Activated CD4-positive, alpha-beta T cell treated with anti-CD3 and anti-CD28 coated beads, Interleukin-2, amount 10 ng/mL, durations not matched to agents 7 days and 5 days (primary cell): Measurements from ENCODE around the gene CKM. TPM values are rescaled to one million over a fixed set of nuclear protein-coding genes. Genes with fewer than 3 reads are reported as not detected.
"Not testable (repeated sequence)": the region's sequence is repeated elsewhere in the genome, so short reads cannot be mapped to it uniquely, and the experiment has no call there.

Experiments
- CTCF ChIA-PET: fragments of 350-600 bp; sonication (Branson Sonifier 250); formaldehyde crosslinking; loops from one replicate; lab custom pipeline; 2021; ENCODE audit warnings: antibody characterized with exemption; lab: Charles Lee
- POLR2A ChIA-PET: fragments of 350-600 bp; sonication (Branson Sonifier 250); formaldehyde crosslinking; loops from one replicate; lab custom pipeline; 2021; ENCODE audit warnings: antibody characterized with exemption; lab: Charles Lee
- DNase-seq: peaks from one replicate; pipeline ENCODE4 v3.0.0-alpha.2; 2020
- H3K27ac Mint-ChIP-seq: one replicate; pipeline ENCODE4 v1.8.0; 2021; ENCODE audit warnings: mild to moderate bottlenecking, moderate library complexity, mixed read lengths
- H3K27me3 Mint-ChIP-seq: one replicate; pipeline ENCODE4 v1.8.0; 2021; ENCODE audit warnings: mixed read lengths
- H3K36me3 Mint-ChIP-seq: one replicate; pipeline ENCODE4 v1.8.0; 2021; ENCODE audit warnings: low read depth, mixed read lengths
- H3K4me1 Mint-ChIP-seq: one replicate; pipeline ENCODE4 v1.8.0; 2021; ENCODE audit warnings: mixed read lengths
- H3K4me3 Mint-ChIP-seq: one replicate; pipeline ENCODE4 v1.8.0; 2021; ENCODE audit warnings: mild to moderate bottlenecking, moderate library complexity, mixed read lengths
- H3K9me3 Mint-ChIP-seq: one replicate; pipeline ENCODE4 v1.8.0; 2021; ENCODE audit warnings: mixed read lengths
- total RNA-seq, 2 experiments: library from RNA; stranded (reverse); gene quantifications; one replicate each; pipeline ENCODE4 v1.2.3, GENCODE V29; 2021

Gene CKM
- total RNA-seq, 2 experiments from 2014 or later = not detected

DNA sequence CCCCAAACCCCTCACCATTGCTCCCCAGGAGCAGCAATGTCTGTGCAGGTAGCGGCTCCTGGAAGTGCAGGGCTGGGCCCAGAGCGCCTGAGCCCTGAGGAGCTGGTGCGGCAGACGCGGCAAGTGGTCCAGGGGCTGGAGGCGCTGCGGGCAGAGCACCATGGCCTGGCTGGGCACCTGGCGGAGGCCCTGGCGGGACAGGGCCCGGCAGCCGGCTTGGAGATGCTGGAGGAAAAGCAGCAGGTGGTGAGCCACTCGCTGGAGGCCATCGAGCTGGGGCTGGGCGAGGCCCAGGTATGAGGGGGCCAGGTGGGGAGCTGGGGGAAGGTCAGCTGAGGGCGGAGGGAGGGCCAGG, 22.8 kb upstream of the CKM start:
- H3K9me3 Mint-ChIP-seq = no peaks in the 10 kb centered on the region
- peaks cover 8% of the 10 kb centered on the region for H3K27me3 Mint-ChIP-seq
- CTCF ChIA-PET = no interaction called here
- no peaks in the 10 kb centered on the region for H3K36me3 Mint-ChIP-seq
- DNase-seq = no peak
- POLR2A ChIA-PET = interaction anchor here (0.7 kb wide), 1 partner anchor 13 kb away, joined by 3 read pairs; no protein-coding TSS in a partner anchor
- no peak overlapping the region for H3K27ac Mint-ChIP-seq
- no peak overlapping the region for H3K4me3 Mint-ChIP-seq
- H3K4me1 Mint-ChIP-seq = no peaks in the 10 kb centered on the region

DNA sequence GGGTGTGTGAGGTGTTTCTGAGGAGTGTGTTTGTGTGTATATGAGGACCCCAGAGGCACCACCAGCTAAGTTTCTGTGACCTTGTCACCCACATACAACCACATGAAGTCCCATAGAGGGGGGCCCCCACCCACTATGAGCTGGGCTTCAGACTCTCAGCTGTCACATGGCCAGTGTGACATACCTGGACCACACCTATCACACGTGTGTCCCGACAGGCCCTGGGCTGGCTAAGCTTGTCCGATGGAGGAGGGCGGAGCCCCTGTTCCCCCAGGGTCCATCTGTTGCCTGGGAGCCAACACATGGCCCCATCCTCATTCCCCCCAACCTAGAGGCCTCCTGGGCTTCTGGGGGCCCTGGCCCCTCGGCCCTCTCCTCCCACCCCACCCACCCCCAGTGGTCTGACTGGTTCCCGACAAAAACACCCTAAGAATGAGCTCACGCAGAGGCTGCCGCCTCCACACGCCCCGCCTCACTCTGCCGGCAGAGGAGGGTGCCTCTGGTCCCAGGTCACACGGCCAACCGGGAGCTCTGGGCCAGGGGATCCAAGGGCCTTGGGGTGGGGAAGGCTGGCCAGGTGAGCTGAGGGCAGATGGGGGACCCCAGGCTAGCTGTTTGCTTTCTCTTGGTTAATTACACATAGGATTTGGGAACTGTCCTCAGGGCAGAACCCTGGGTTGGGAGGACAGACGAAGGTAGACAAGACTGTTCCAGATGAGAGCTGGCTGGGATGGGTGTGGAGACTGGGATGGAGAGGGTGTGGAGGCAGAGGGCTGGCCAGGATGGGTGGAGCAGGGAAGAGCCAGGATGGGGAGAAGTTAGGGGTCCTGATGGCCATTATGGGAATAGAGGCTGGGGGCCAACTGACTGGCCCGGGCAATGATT, 22.2 kb upstream of the CKM start:
- Mint-ChIP-seq H3K9me3 (no peaks in the 10 kb centered on the region), H3K27ac (no peak overlapping the region)
- no peak for DNase-seq

DNA sequence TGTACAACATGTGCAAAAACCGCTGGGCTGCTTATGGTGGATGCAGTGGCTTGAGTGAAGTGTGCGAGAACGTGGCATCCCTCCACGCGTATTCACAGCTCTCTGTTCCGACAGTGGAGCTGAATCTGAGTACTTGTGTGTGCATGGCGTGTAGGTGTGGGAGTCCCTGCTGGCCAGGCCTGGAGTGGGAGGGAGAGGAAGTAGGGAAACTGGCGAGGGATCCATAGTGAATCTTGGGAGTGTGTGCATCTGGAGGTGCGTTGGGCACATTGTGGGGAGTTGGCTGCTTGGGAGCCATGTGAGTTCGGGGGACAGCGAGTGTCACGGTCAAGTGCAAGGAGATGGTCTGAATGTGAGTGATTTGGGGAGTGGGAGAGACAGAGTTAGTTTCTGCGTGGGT, 20.2 kb upstream of the CKM start:
- ChIA-PET POLR2A (interaction anchor here (0.7 kb wide), 1 partner anchor 367 kb away, joined by 3 read pairs; no protein-coding TSS in a partner anchor), CTCF (no interaction called here)
- no peaks in the 10 kb centered on the region for H3K9me3 Mint-ChIP-seq
- H3K27me3 Mint-ChIP-seq = peaks cover 16% of the 10 kb centered on the region
- no peak for DNase-seq
- H3K4me3 Mint-ChIP-seq = no peak overlapping the region
- H3K36me3 Mint-ChIP-seq = no peaks in the 10 kb centered on the region
- no peak overlapping the region for H3K27ac Mint-ChIP-seq
- peaks cover 8% of the 10 kb centered on the region for H3K4me1 Mint-ChIP-seq

More for the DNA sequence above, 22.2 kb upstream of the CKM start:
- Mint-ChIP-seq H3K4me3 (no peak overlapping the region), H3K27me3 (peaks cover 13% of the 10 kb centered on the region), H3K4me1 (peaks cover 4% of the 10 kb centered on the region), H3K36me3 (no peaks in the 10 kb centered on the region)
- ChIA-PET CTCF (interaction anchor here (0.6 to 1.0 kb wide), 3 partner anchors 25 to 113 kb away, joined by 3 read pairs; partner anchors contain the start of gene ERCC2), POLR2A (no interaction called here)

DNA sequence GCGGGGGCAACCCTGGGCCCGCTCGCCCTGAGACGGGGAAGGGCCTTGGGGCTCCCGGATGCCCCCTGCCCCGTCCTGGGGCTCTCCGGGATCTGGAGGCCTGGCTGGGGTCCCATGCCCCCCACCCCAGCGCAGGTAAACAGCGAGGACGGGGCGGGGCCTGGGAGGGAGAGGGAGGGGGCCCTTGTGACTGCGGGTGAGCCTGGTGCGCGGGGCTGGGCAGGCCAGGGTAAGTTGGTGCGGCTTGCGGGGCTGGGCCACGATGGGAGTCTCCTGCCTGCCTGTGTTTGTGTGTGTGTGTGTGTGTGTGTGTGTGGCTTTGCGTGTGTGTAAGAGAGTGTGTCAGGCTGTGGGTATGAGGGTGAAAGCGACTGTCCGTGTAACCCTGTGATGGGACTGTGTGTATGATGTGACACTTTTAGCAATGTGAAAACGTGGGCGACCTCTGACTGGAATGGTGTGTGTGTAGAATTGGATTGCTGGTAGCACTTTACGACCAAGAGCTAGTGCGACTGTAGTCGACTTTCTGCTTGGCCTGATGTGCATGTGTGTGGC, 18.3 kb upstream of the CKM start:
- CTCF ChIA-PET = no interaction called here
- Mint-ChIP-seq H3K4me1 (peaks cover 8% of the 10 kb centered on the region), H3K4me3 (no peak overlapping the region), H3K27ac (no peak overlapping the region), H3K36me3 (no peaks in the 10 kb centered on the region), H3K27me3 (peaks cover 16% of the 10 kb centered on the region), H3K9me3 (no peaks in the 10 kb centered on the region)
- POLR2A ChIA-PET = no interaction called here
- DNase-seq = no peak

DNA sequence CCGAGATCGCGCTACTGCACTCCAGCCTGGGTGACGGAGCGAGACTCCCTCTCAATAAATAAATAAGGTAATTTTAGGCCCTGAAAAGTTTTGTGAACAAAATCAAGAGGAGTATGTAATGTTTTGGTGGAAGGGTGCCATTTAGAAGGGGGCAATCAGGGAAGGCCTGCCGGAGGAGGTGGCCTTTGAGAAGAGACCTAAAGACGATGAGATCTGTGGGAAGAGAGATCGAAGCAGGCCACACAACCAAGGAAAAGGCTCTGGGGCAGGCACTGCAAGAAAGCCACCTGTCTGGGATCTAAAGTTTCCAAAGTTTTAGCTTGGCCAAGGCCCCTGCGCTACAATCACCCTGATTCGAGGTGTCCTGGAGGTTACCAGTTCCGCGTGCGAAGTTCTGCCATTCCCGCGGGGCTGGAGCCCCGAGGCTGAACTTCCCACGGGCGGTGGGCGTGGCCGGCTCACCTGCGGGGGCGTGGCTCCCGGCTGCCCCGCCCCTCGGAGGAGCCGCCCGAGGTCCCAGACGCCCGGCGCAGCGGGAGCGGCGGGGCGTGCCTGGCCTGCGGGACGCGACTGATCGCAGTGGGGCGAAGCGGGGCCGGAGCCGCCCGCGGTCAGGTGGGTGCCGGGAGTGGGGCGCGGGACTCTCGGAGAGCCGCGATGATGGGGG, 17.7 kb upstream of the CKM start, which contains the start of gene KLC3:
KLC3 (plus strand) TSS at position 519 of the 667 bp plus-strand sequence. CDS start 4,792 bp downstream, outside the sequence.
- DNase-seq = peak; percentile 31
- CTCF ChIA-PET = interaction anchor here (3.1 kb wide), 1 partner anchor 13 kb away, joined by 19 read pairs; no protein-coding TSS in a partner anchor
- Mint-ChIP-seq H3K36me3 (no peaks in the 10 kb centered on the region), H3K9me3 (no peaks in the 10 kb centered on the region), H3K27ac (no peak within 1 kb of the TSS), H3K4me1 (peaks cover 8% of the 10 kb centered on the region), H3K27me3 (peaks cover 13% of the 10 kb centered on the region), H3K4me3 (peak within 1 kb of the TSS; percentile 53)
- POLR2A ChIA-PET = no interaction called here

DNA sequence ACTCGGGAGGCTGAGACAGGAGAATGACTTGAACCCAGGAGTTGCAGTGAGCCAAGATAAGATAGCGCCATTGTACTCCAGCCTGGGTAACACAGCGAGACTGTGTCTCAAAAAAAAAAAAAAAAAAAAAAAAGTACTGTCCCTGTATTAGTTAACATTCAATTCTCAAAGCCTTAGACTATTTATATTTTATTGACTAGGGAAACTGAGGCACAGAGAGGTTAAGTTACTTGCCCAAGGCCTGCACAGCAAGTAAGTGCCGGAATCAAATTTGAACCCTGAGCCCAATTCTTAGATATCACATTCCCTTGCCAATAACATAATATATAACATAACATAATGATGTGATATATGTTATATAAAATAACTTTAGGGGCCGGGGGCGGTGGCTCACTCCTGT, 17.0 kb upstream of the CKM start:
- ChIA-PET CTCF (interaction anchor here (1.2 to 3.1 kb wide), 5 partner anchors 12 to 44 kb away, joined by 3 to 19 read pairs (median 4); no protein-coding TSS in a partner anchor), POLR2A (no interaction called here)
- no peak for DNase-seq
- H3K4me3 Mint-ChIP-seq = no peak overlapping the region
- no peaks in the 10 kb centered on the region for H3K9me3 Mint-ChIP-seq
- H3K27ac Mint-ChIP-seq = no peak overlapping the region
- H3K4me1 Mint-ChIP-seq = peaks cover 8% of the 10 kb centered on the region
- no peaks in the 10 kb centered on the region for H3K36me3 Mint-ChIP-seq
- H3K27me3 Mint-ChIP-seq = peaks cover 11% of the 10 kb centered on the region

GRCh38 chr19:45336696-45337251, 14.1 kb upstream of the CKM start:
- ChIA-PET CTCF (interaction anchor here (3.1 kb wide), 1 partner anchor 9 kb away, joined by 19 read pairs; no protein-coding TSS in a partner anchor), POLR2A (no interaction called here)
- no peak for DNase-seq
- H3K4me3 Mint-ChIP-seq = no peak overlapping the region
- peaks cover 13% of the 10 kb centered on the region for H3K27me3 Mint-ChIP-seq
- peaks cover 8% of the 10 kb centered on the region for H3K4me1 Mint-ChIP-seq
- no peaks in the 10 kb centered on the region for H3K36me3 Mint-ChIP-seq
- H3K27ac Mint-ChIP-seq = no peak overlapping the region
- H3K9me3 Mint-ChIP-seq = no peaks in the 10 kb centered on the region

DNA sequence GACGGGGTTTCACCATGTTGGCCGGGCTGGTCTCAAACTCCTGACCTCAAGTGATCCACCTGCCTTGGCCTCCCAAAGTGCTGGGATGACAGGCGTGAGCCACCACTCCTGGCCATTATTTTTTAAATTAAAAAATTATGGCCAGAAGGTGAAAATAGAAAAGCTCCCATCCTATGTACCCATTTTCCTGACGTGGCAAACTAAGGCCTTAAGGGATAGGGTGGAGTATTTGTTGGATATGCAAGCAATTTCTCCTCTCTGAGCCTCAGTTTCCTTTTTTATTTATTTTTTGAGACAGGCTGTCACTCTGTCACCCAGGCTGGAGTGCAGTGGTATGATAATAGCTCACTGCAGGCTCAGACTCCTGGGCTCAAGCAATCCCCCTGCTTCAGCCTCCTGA, 12.2 kb upstream of the CKM start:
- H3K4me1 Mint-ChIP-seq, H3K27ac Mint-ChIP-seq, DNase-seq, H3K27me3 Mint-ChIP-seq, POLR2A ChIA-PET, H3K36me3 Mint-ChIP-seq, H3K9me3 Mint-ChIP-seq, H3K4me3 Mint-ChIP-seq: not testable (repeated sequence)
- CTCF ChIA-PET = interaction anchor here (0.7 kb wide), 1 partner anchor 9 kb away, joined by 3 read pairs; no protein-coding TSS in a partner anchor

DNA sequence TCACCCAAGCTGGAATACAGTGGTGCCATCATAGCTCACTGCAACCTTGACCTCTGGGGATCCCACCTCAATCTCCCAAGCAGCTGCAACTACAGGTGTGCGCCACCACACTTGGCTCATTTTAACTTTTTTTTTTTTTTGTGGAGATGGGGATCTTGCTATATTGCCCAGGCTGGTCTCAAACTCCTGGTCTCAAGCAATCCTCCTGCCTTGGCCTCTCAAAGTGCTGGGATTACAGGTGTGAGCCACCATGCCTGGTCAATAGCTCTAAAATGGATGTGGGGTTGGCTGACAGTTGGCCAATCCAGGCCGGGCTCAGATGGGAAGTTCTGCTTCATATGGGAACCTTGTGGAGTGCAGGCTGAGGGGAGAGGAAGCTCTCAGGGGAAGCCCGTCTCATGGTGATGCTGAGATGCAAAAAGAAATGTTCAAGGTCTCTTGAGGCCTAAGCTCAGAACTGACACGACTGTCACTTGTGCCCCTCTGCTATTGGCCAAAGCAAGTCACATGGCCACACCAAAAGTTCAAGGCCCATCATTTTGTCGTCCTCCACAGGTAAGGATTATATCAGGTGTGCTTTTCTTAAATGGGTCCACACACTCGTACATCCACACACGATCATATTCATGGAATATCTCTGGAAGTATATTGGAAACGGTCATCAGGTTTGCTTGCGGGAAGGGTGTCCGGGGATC, 11.1 kb upstream of the CKM start:
- Mint-ChIP-seq H3K4me3 (no peak overlapping the region), H3K36me3 (no peaks in the 10 kb centered on the region), H3K27ac (no peak overlapping the region), H3K27me3 (peaks cover 5% of the 10 kb centered on the region), H3K4me1 (peaks cover 4% of the 10 kb centered on the region), H3K9me3 (no peaks in the 10 kb centered on the region)
- ChIA-PET POLR2A (no interaction called here), CTCF (interaction anchor here (0.6 to 0.7 kb wide), 5 partner anchors 74 to 1617 kb away, joined by 3 to 7 read pairs (median 3); no protein-coding TSS in a partner anchor)
- DNase-seq = no peak

- DNase-seq = no peak
- H3K4me3 Mint-ChIP-seq = no peak overlapping the region
- CTCF ChIA-PET = no interaction called here
- peaks cover 2% of the 10 kb centered on the region for H3K27me3 Mint-ChIP-seq
- peaks cover under 1% of the 10 kb centered on the region for H3K4me1 Mint-ChIP-seq
- H3K36me3 Mint-ChIP-seq = no peaks in the 10 kb centered on the region
- H3K9me3 Mint-ChIP-seq = no peaks in the 10 kb centered on the region
- POLR2A ChIA-PET = no interaction called here
- no peak overlapping the region for H3K27ac Mint-ChIP-seq
These were observed 8.7 kb upstream of the CKM start for GRCh38 chr19:45331411-45331810.

DNA sequence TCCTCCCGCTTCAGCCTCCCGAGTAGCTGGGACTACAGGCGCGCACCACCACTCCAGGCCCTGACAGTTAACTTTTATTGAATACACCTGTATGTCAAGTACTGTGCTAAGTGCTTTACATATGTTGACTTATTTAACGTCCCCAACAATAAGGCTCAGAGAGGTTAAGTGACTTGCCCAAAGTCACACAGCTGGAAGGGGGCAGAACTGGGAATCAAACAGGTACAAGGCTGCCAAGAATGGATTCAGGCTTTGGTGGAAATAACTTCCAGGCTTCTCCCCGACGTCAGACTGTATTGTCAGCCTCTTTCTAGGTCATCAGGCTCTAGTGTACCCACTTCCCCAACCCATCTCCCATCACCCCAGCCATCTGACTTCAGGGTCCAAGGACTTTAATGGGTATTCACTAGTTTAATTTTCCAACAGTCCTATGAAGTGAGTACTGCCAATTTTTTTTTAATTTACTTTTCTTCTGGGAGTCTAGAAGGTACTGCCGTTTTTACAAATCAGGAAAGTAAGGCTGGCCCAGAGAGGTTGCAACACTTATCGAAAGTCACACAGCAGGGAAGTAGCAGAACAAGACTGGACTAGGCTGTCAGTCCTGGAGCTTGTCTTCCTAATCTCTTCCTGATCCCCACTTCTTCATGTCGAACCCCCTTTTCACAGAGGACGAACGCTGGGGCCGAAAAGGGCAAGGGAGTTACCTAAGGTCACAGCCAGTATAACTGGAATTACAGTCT, 4.9 kb upstream of the CKM start:
- peaks cover 12% of the 10 kb centered on the region for H3K27me3 Mint-ChIP-seq
- peaks cover 4% of the 10 kb centered on the region for H3K4me1 Mint-ChIP-seq
- no peaks in the 10 kb centered on the region for H3K9me3 Mint-ChIP-seq
- H3K4me3 Mint-ChIP-seq = no peak overlapping the region
- CTCF ChIA-PET = interaction anchor here (4.2 kb wide), 1 partner anchor 11 kb away, joined by 19 read pairs; no protein-coding TSS in a partner anchor
- H3K36me3 Mint-ChIP-seq = no peaks in the 10 kb centered on the region
- no peak overlapping the region for H3K27ac Mint-ChIP-seq
- POLR2A ChIA-PET = no interaction called here
- no peak for DNase-seq
